Esophagus squamous epithelium (tissue), 5 donors: ENCODE measurements around the gene SSC5D. TPM values are rescaled to one million over a fixed set of nuclear protein-coding genes. Genes with fewer than 3 reads are reported as not detected.

Experiments
- DNase-seq: peaks from one replicate; lab custom pipeline; 2025; lab: John Stamatoyannopoulos, UW
- H3K27ac ChIP-seq, 4 donors: fragments of 200-600 bp; sonication (generic); one replicate each; pipeline ENCODE4 v1.5.1; 2016 to 2019; ENCODE audit warnings: mild to moderate bottlenecking in 1 of 4
- H3K27me3 ChIP-seq, 4 donors: fragments of 200-600 bp; sonication (generic); 1 replicate in 3 of 4; 2 replicates in 1 of 4; pipeline versions ENCODE4 v1.5.1 to v1.6.0; 2017 to 2021; ENCODE audit warnings: antibody characterized with exemption in 1 of 4
- H3K36me3 ChIP-seq, 3 donors: fragments of 200-600 bp; sonication (generic); one replicate each; pipeline ENCODE4 v1.5.1; 2016 to 2019
- H3K4me1 ChIP-seq, 3 donors: fragments of 200-600 bp; sonication (generic); one replicate each; pipeline ENCODE4 v1.5.1; 2017 to 2019
- H3K4me3 ChIP-seq, 4 donors: fragments of 200-600 bp; sonication (generic); 1 replicate in 3 of 4; 2 replicates in 1 of 4; pipeline ENCODE4 v1.5.1; 2016 to 2019; ENCODE audit warnings: mild to moderate bottlenecking in 2 of 4, moderate library complexity in 1 of 4
- H3K9me3 ChIP-seq, 3 donors: fragments of 200-600 bp; sonication (generic); one replicate each; pipeline ENCODE4 v1.5.1; 2016 to 2019
- POLR2A ChIP-seq, 4 donors: fragments of 450-650 bp; IDR thresholded peaks; one replicate each; pipeline ENCODE4 v1.6.1; 2017; ENCODE audit warnings: antibody characterized with exemption in 4 of 4, mild to moderate bottlenecking in 4 of 4, moderate library complexity in 3 of 4
- WGBS, 2 donors: methylation state at CpG; one replicate each; pipeline ENCODE4 v1.1.5; 2018; 5-methylcytosine and 5-hydroxymethylcytosine counted together
- intact Hi-C: fragments of 100-400 bp; cut with DNase I; formaldehyde crosslinking; loops from one replicate; pipeline ENCODE4 v1.15.0; 2022
- total RNA-seq, 4 donors: library from RNA; depleted of rRNA; stranded (reverse); fragments of >200 nt; gene quantifications; one replicate each; pipeline ENCODE4 v1.1.0, GENCODE V29; 2016
- TF ChIP-seq, protein P1 (sequence below), 6 experiments: fragments of 450-650 bp in 4 of 6; fragments of 200-600 bp in 2 of 6; sonication (generic) in 2 of 6; IDR thresholded peaks; one replicate each; pipeline ENCODE4 v1.5.1; 2016 to 2019; ENCODE audit warnings: antibody characterized with exemption in 6 of 6, mild to moderate bottlenecking in 4 of 6, moderate library complexity in 4 of 6
- donor health status: DM: yes; HTN: yes; CAD: no.

SSC5D gene
- total RNA-seq, 4 donors from 2014 or later, result 0.40 to 5.0 (median 0.68) TPM

DNA sequence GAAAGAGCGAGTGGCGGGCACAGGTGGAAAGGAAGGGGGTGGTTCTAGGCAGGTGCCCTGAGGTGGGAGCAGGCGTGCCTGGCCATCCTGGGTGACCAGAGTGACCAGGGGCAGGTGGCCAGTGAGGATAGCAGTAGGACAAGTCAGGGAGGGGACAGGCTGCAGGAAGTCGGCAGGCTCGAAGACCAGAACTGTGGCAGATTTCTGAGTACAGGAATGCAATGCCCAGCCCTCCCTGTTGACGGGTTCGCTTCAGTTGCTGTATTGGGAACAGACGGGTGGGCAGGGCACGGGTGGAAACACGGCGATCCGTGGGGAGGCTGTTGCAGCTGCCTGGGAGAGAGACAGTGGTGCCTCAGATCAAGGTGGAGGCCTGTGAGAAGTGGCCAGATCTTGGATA, 9.9 kb upstream of the SSC5D start:
- peaks cover 18 to 45% (median 23%) of the 10 kb centered on the region in 3 donors for H3K4me1 ChIP-seq
- intact Hi-C loops, result no loop called here
- no peak overlapping the region for H3K27ac ChIP-seq
- H3K9me3 ChIP-seq, result no peaks in the 10 kb centered on the region
- H3K4me3 ChIP-seq, result no peak overlapping the region
- DNase-seq, result no peak
- peaks cover 0 to 27% (median 19%) of the 10 kb centered on the region in 3 donors for H3K36me3 ChIP-seq
- 89 to 92% methylated on average over 11 to 12 of the region's 12 CpGs for WGBS, 2 donors
- TF ChIP-seq POLR2A (IDR thresholded peaks at IDR 0.05), result no peak
- TF ChIP-seq, protein P1, sequence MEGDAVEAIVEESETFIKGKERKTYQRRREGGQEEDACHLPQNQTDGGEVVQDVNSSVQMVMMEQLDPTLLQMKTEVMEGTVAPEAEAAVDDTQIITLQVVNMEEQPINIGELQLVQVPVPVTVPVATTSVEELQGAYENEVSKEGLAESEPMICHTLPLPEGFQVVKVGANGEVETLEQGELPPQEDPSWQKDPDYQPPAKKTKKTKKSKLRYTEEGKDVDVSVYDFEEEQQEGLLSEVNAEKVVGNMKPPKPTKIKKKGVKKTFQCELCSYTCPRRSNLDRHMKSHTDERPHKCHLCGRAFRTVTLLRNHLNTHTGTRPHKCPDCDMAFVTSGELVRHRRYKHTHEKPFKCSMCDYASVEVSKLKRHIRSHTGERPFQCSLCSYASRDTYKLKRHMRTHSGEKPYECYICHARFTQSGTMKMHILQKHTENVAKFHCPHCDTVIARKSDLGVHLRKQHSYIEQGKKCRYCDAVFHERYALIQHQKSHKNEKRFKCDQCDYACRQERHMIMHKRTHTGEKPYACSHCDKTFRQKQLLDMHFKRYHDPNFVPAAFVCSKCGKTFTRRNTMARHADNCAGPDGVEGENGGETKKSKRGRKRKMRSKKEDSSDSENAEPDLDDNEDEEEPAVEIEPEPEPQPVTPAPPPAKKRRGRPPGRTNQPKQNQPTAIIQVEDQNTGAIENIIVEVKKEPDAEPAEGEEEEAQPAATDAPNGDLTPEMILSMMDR (IDR thresholded peaks at IDR 0.05), result no peak
- no peaks in the 10 kb centered on the region for H3K27me3 ChIP-seq

DNA sequence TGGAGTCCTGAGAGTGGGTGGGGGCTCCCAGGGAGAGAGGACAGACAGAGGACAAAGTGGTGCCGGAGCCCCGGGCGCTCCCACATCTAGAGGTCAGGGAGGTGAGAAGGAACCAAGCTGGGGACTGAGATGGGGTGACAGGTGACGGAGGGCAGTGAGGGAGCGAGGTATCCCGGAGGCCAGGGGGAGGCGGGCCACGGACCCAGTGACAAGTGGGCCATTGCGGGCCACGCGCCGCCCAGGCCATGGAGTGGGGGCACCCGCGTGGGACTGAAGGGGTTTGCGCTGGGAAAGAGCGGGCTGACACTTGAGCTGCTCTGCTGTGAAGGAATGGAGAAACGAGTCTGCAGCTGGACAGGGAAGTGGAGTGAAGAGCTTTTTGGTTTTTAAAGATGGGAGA, 9.2 kb upstream of the SSC5D start:
- Histone ChIP-seq H3K4me3 (no peak overlapping the region), H3K27ac (no peak overlapping the region), H3K9me3 (no peaks in the 10 kb centered on the region), H3K36me3 (peaks cover 0 to 34% (median 21%) of the 10 kb centered on the region in 3 donors), H3K27me3 (no peaks in the 10 kb centered on the region), H3K4me1 (peaks cover 21 to 43% (median 23%) of the 10 kb centered on the region in 3 donors)
- intact Hi-C loops, result no loop called here
- DNase-seq, result no peak
- 84 to 88% methylated on average over 12 to 17 of the region's 17 CpGs for WGBS, 2 donors
- TF ChIP-seq, protein P1 (IDR thresholded peaks at IDR 0.05), result no peak
- TF ChIP-seq POLR2A (IDR thresholded peaks at IDR 0.05), result no peak

DNA sequence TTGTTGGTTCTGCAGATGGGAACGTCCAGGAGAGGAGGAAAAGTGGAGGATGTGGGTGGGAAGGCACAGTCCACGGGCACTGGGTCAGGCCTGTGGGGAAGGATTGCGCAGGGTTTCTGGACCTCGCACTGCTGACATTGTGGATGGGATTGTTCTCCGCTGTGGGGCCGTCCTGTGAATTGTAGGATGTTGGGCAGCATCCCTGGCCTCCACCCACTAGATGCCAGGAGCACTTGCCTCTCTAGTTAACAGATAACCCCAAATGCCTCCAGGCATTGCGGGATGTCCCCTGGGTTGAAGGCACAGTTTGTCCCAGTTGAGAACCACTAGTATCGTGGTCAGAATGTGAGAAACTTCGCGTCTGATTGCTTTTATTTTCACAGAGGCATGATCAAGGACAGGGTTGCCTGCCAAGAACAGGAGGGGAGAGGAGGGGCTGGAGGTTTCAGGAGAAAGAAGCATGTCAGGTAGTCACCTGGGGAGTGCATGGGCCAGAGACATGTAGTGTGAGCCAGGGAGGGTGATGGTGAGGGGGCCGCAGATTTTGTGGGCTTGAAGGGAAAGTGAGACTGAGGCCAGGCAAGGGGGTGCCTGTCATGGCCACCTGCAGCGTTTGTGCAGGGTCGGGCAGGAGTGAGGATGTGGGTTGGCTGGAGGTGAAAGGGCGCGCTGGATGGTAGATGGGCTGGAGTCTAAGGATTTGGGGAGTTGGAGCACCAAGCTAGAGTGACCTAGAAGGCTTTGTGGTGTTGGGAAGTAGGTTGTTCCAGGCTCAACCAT, 8.6 kb upstream of the SSC5D start:
- WGBS, 2 donors, result 67% methylated on average over 14 of the region's 15 CpGs
- DNase-seq, result no peak
- H3K9me3 ChIP-seq, result no peaks in the 10 kb centered on the region
- H3K36me3 ChIP-seq, result peaks cover 0 to 37% (median 21%) of the 10 kb centered on the region in 3 donors
- no peaks in the 10 kb centered on the region for H3K27me3 ChIP-seq
- H3K4me3 ChIP-seq, result no peak overlapping the region
- intact Hi-C loops, result no loop called here
- peaks cover 27 to 43% (median 28%) of the 10 kb centered on the region in 3 donors for H3K4me1 ChIP-seq
- no peak overlapping the region for H3K27ac ChIP-seq
- no peak for TF ChIP-seq POLR2A (IDR thresholded peaks at IDR 0.05)
- TF ChIP-seq, protein P1 (IDR thresholded peaks at IDR 0.05), result no peak

DNA sequence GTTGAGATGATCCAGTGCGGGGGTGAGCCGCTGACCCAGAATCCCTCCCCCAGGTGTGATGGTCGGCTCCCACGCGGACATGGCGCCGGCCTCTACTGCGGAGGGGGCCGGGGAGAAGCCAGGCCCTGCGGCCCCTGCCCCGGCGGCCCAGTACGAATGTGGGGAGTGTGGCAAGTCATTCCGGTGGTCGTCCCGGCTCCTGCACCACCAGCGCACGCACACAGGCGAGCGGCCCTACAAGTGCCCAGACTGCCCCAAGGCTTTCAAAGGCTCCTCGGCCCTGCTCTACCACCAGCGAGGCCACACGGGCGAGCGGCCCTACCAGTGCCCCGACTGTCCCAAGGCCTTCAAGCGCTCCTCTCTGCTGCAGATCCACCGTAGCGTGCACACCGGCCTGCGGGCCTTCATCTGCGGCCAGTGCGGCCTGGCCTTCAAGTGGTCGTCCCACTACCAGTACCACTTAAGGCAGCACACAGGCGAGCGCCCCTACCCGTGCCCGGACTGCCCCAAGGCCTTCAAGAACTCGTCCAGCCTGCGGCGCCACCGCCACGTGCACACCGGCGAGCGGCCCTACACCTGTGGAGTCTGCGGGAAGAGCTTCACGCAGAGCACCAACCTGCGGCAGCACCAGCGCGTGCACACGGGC, 7.0 kb upstream of the SSC5D start:
- no peaks in the 10 kb centered on the region for H3K27me3 ChIP-seq
- intact Hi-C loops, result no loop called here
- H3K36me3 ChIP-seq, result peaks cover 0 to 37% (median 21%) of the 10 kb centered on the region in 3 donors
- no peak for DNase-seq
- 90 to 93% methylated on average over 14 to 26 of the region's 52 CpGs for WGBS, 2 donors
- H3K27ac ChIP-seq, result no peak overlapping the region
- peaks cover 28 to 44% (median 36%) of the 10 kb centered on the region in 3 donors for H3K4me1 ChIP-seq
- H3K9me3 ChIP-seq, result no peaks in the 10 kb centered on the region
- no peak for TF ChIP-seq POLR2A (IDR thresholded peaks at IDR 0.05)
- TF ChIP-seq, protein P1 (IDR thresholded peaks at IDR 0.05), result no peak
- no peak overlapping the region for H3K4me3 ChIP-seq

DNA sequence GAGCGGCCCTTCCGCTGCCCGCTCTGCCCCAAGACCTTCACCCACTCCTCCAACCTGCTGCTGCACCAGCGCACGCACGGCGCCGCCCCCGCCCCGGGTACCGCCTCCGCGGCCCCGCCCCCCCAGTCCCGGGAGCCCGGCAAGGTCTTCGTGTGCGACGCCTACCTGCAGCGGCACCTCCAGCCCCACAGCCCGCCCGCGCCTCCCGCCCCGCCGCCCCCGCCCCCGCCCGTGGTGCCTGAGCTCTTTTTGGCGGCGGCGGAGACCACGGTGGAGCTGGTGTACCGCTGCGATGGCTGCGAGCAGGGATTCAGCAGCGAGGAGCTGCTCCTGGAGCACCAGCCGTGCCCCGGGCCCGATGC, 6.5 kb upstream of the SSC5D start:
- H3K4me1 ChIP-seq, result peaks cover 33 to 49% (median 41%) of the 10 kb centered on the region in 3 donors
- H3K27ac ChIP-seq, result no peak overlapping the region
- DNase-seq, result no peak
- intact Hi-C loops, result no loop called here
- 100% methylated on average over 3 of the region's 40 CpGs; no CpG with 5 or more reads in 1 of the 2 donors for WGBS, 2 donors
- no peak for TF ChIP-seq POLR2A (IDR thresholded peaks at IDR 0.05)
- TF ChIP-seq, protein P1 (IDR thresholded peaks at IDR 0.05), result no peak
- no peaks in the 10 kb centered on the region for H3K9me3 ChIP-seq
- no peak overlapping the region for H3K4me3 ChIP-seq
- no peaks in the 10 kb centered on the region for H3K27me3 ChIP-seq
- H3K36me3 ChIP-seq, result peaks cover 0 to 37% (median 21%) of the 10 kb centered on the region in 3 donors
